Liver (tissue), 9 donors: Measurements from ENCODE around the gene HOXB4. TPM values are rescaled to one million over a fixed set of nuclear protein-coding genes. Genes with fewer than 3 reads are reported as not detected.

Source experiments
- DNase-seq: peaks from one replicate; pipeline ENCODE4 v3.0.0-alpha.2; 2017; ENCODE audit warnings: low spot score
- H3K27ac ChIP-seq, 2 donors: one replicate each; pipeline ENCODE4 v1.7.0; 2013; ENCODE audit warnings: inconsistent platforms in 2 of 2, low read length in 2 of 2, control low read depth in 1 of 2, low read depth in 1 of 2, mild to moderate bottlenecking in 1 of 2
- H3K27me3 ChIP-seq, 4 donors: one replicate each; pipeline versions ENCODE4 v1.6.1 to v1.7.0; 2013; ENCODE audit warnings: low read length in 3 of 4, inconsistent platforms in 1 of 4, mild to moderate bottlenecking in 1 of 4, moderate library complexity in 1 of 4; ENCODE audit not compliant: control insufficient read depth in 4 of 4, insufficient read depth in 4 of 4
- H3K36me3 ChIP-seq, 4 donors: one replicate each; pipeline versions ENCODE4 v1.6.1 to v1.7.0; 2013; ENCODE audit warnings: low read length in 3 of 4, mild to moderate bottlenecking in 3 of 4, low read depth in 1 of 4, moderate library complexity in 1 of 4; ENCODE audit not compliant: control insufficient read depth in 4 of 4, insufficient read depth in 3 of 4
- H3K4me1 ChIP-seq, 4 donors: one replicate each; pipeline versions ENCODE4 v1.6.1 to v1.7.0; 2013; ENCODE audit warnings: low read length in 3 of 4, mild to moderate bottlenecking in 3 of 4, moderate library complexity in 1 of 4; ENCODE audit not compliant: control insufficient read depth in 4 of 4, insufficient read depth in 4 of 4
- H3K4me3 ChIP-seq, 3 donors: one replicate each; pipeline versions ENCODE4 v1.6.1 to v1.7.0; 2013; ENCODE audit warnings: low read length in 3 of 3, control low read depth in 1 of 3, low read depth in 1 of 3, mild to moderate bottlenecking in 1 of 3
- H3K9ac ChIP-seq, 2 donors: one replicate each; pipeline ENCODE4 v1.7.0; 2013; ENCODE audit warnings: low read length in 2 of 2, mild to moderate bottlenecking in 2 of 2, moderate library complexity in 2 of 2, control low read depth in 1 of 2, low read depth in 1 of 2
- H3K9me3 ChIP-seq, 4 donors: one replicate each; pipeline versions ENCODE4 v1.6.1 to v1.7.0; 2013; ENCODE audit warnings: low read length in 3 of 4; ENCODE audit not compliant: control insufficient read depth in 4 of 4
- ATF3 ChIP-seq: IDR thresholded peaks from 2 replicates; pipeline ENCODE4 v1.6.1; 2016; ENCODE audit warnings: antibody characterized with exemption
- CTCF ChIP-seq: fragments of 150-350 bp; IDR thresholded peaks from 2 replicates; pipeline ENCODE4 v1.5.1; 2017; ENCODE audit warnings: improper control_type of control experiment, low read depth, low read length; ENCODE audit not compliant: missing input control
- EGR1 ChIP-seq, 2 donors: IDR thresholded peaks; 2 replicates each; pipeline ENCODE4 v1.6.1; 2016 to 2018; ENCODE audit warnings: antibody characterized with exemption in 2 of 2, low read depth in 2 of 2
- FOXA1 ChIP-seq: IDR thresholded peaks from 2 replicates; pipeline ENCODE4 v1.6.1; 2016; ENCODE audit warnings: antibody characterized with exemption
- FOXA2 ChIP-seq: IDR thresholded peaks from 2 replicates; pipeline ENCODE4 v1.6.1; 2016; ENCODE audit warnings: antibody characterized with exemption
- GABPA ChIP-seq, 2 donors: IDR thresholded peaks in 1 of 2; conservative IDR thresholded peaks in 1 of 2; 2 replicates each; pipeline ENCODE4 v1.6.1; 2016; ENCODE audit warnings: antibody characterized with exemption in 2 of 2, mild to moderate bottlenecking in 1 of 2, moderate library complexity in 1 of 2
- HNF4A ChIP-seq, 2 donors: conservative IDR thresholded peaks; 2 replicates each; pipeline ENCODE4 v1.6.1; 2016; ENCODE audit warnings: antibody characterized with exemption in 2 of 2, mild to moderate bottlenecking in 2 of 2
- NR2F2 ChIP-seq: IDR thresholded peaks from 2 replicates; pipeline ENCODE4 v1.6.1; 2016; ENCODE audit warnings: antibody characterized with exemption
- RAD21 ChIP-seq, 2 donors: IDR thresholded peaks; 2 replicates each; pipeline ENCODE4 v1.6.1; 2016; ENCODE audit warnings: antibody characterized with exemption in 2 of 2, mild to moderate bottlenecking in 2 of 2
- REST ChIP-seq: IDR thresholded peaks from 2 replicates; pipeline ENCODE4 v1.6.1; 2016; ENCODE audit warnings: antibody characterized with exemption, mild to moderate bottlenecking
- RXRA ChIP-seq, 2 donors: IDR thresholded peaks; 2 replicates each; pipeline ENCODE4 v1.6.1; 2017 to 2018; ENCODE audit warnings: antibody characterized with exemption in 2 of 2, mild to moderate bottlenecking in 1 of 2
- SP1 ChIP-seq: IDR thresholded peaks from 2 replicates; pipeline ENCODE4 v1.6.1; 2018; ENCODE audit warnings: antibody characterized with exemption, mild to moderate bottlenecking
- TAF1 ChIP-seq: conservative IDR thresholded peaks from 2 replicates; pipeline ENCODE4 v1.6.1; 2016; ENCODE audit warnings: antibody characterized with exemption, mild to moderate bottlenecking
- YY1 ChIP-seq: IDR thresholded peaks from 2 replicates; pipeline ENCODE4 v1.6.1; 2016; ENCODE audit warnings: antibody characterized with exemption, mild to moderate bottlenecking
- ZBTB33 ChIP-seq: IDR thresholded peaks from 2 replicates; pipeline ENCODE4 v1.6.1; 2016; ENCODE audit warnings: antibody characterized with exemption
- WGBS: extraction: QIAGEN DNeasy Blood & Tissue Kit; methylation state at CpG from one replicate; pipeline ENCODE4 v1.1.7; 2013; 5-methylcytosine and 5-hydroxymethylcytosine counted together
- polyA plus RNA-seq, 2 donors: library from polyadenylated mRNA; stranded (reverse) in 1 of 2; unstranded in 1 of 2; fragments of 200-250 nt in 1 of 2; fragments of >200 nt in 1 of 2; fragmentation: Nextera tagmentation in 1 of 2; extraction: Ambion mirVana in 1 of 2; gene quantifications; one replicate each; pipeline versions ENCODE4 v1.2.1 to v1.2.3, GENCODE V29; 2013 to 2015
- total RNA-seq, 2 donors: library from RNA; depleted of rRNA; stranded (reverse); fragments of >200 nt; gene quantifications; one replicate each; pipeline ENCODE4 v1.2.3, GENCODE V29; 2014
- donor health status: healthy.
- donor health status: healthy.
- donor health status: healthy.
- donor health status: healthy.
- donor health status: healthy.

HOXB4 gene
- total and polyA plus RNA-seq, 4 donors, result 0.19 to 0.75 (median 0.50) TPM

- TF ChIP-seq FOXA2 (no peak), SP1 (no peak), YY1 (no peak), ZBTB33 (no peak), RXRA (IDR thresholded peaks at IDR 0.05) (no peak), NR2F2 (no peak), GABPA (IDR thresholded peaks at IDR 0.05 in 1 of 2, conservative IDR thresholded peaks at IDR 0.05 in 1 of 2) (no peak), HNF4A (conservative IDR thresholded peaks at IDR 0.05) (no peak), TAF1 (no peak)
- Histone ChIP-seq H3K27me3 (peaks cover 0 to 46% (median 18%) of the 10 kb centered on the region in 4 donors), H3K9me3 (no peaks in the 10 kb centered on the region), H3K4me1 (peaks cover 0 to 8% (median 0%) of the 10 kb centered on the region in 4 donors), H3K4me3 (no peak overlapping the region), H3K9ac (no peak overlapping the region), H3K27ac (no peak overlapping the region), H3K36me3 (no peaks in the 10 kb centered on the region)
- 9% methylated on average over 21 of the region's 21 CpGs for WGBS
- DNase-seq, result no peak
These were observed 26.0 kb upstream of the HOXB4 start for GRCh38 chr17:48603959-48604769.

- no peak overlapping the region for H3K9ac ChIP-seq
- peaks cover 0 to 46% (median 18%) of the 10 kb centered on the region in 4 donors for H3K27me3 ChIP-seq
- 16% methylated on average over 35 of the region's 35 CpGs for WGBS
- no peak for DNase-seq
- no peak overlapping the region for H3K27ac ChIP-seq
- no peak overlapping the region for H3K4me3 ChIP-seq
- H3K9me3 ChIP-seq, result no peaks in the 10 kb centered on the region
- H3K36me3 ChIP-seq, result no peaks in the 10 kb centered on the region
- peaks cover 0 to 20% (median 4%) of the 10 kb centered on the region in 4 donors for H3K4me1 ChIP-seq
- TF ChIP-seq ATF3, result no peak
- no peak for TF ChIP-seq CTCF
- no peak for TF ChIP-seq NR2F2
- no peak for TF ChIP-seq EGR1 (IDR thresholded peaks at IDR 0.05; ENCODE audit: low read depth in 2 of 2)
- TF ChIP-seq ZBTB33, result no peak
- no peak for TF ChIP-seq REST
- no peak for TF ChIP-seq RAD21 (IDR thresholded peaks at IDR 0.05)
- no peak for TF ChIP-seq RXRA (IDR thresholded peaks at IDR 0.05)
- TF ChIP-seq YY1, result no peak
- no peak for TF ChIP-seq FOXA1
These were observed 23.6 kb upstream of the HOXB4 start for GRCh38 chr17:48601539-48602425.
